Activated naive CD4-positive, alpha-beta T cell treated with anti-CD3 and anti-CD28 coated beads, Interleukin-2, amount 10 ng/mL, durations not matched to agents 7 days and 5 days (primary cell): ENCODE data around the gene SPNS3.
A peak's percentile ranks its signal among the peaks of the same experiment; 100 is the strongest.

Experiments used
- CTCF ChIA-PET: fragments of 350-600 bp; sonication (Branson Sonifier 250); formaldehyde crosslinking; loops from one replicate; lab custom pipeline; 2021; ENCODE audit warnings: antibody characterized with exemption; lab: Charles Lee
- DNase-seq: peaks from one replicate; pipeline ENCODE4 v3.0.0-alpha.2; 2020
- H3K27ac Mint-ChIP-seq: one replicate; pipeline ENCODE4 v1.8.0; 2021; ENCODE audit warnings: mild to moderate bottlenecking, moderate library complexity, mixed read lengths
- H3K27me3 Mint-ChIP-seq: one replicate; pipeline ENCODE4 v1.8.0; 2021; ENCODE audit warnings: mild to moderate bottlenecking, mixed read lengths
- H3K36me3 Mint-ChIP-seq: one replicate; pipeline ENCODE4 v1.8.0; 2021; ENCODE audit warnings: mixed read lengths
- H3K4me1 Mint-ChIP-seq: one replicate; pipeline ENCODE4 v1.8.0; 2021; ENCODE audit warnings: mixed read lengths
- H3K4me3 Mint-ChIP-seq: one replicate; pipeline ENCODE4 v1.8.0; 2021; ENCODE audit warnings: mild to moderate bottlenecking, moderate library complexity, mixed read lengths
- H3K9me3 Mint-ChIP-seq: one replicate; pipeline ENCODE4 v1.8.0; 2021; ENCODE audit warnings: mixed read lengths

The SPNS3 gene

DNA sequence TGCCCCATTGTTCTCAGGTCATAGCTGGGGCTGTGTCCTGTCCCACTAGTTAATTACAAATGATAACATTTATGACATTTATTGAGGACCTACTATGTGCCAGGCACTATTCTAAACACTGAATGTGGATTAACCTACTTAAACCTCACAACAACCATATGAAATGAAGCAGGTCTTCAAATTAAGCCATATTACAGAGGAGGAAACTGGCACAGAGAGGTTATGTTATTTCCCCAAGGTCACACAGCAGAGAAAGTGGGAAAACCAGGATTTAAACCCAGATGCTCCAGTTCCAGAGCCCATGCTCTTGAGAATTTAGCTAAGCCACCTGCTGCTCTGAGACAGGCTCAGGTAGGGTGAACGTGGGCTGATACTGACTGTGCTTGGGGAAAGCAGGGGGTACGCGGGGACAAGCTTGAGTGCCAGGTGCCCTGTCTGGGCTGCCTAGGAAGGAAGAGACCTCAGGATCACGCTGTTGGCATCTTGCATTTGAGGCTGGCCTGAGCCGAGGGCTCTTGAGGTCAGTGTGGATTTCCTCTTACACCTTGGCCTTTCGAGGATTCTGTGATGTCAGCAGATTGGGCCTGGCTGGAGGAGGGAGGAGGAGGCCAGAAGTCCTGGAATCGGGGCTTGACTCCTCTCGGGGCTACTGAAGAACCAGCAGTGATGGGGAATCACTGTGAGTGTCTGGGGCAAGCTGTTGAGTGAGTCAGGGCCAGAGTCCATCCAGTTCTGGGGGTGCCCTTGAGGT, 73.8 kb downstream of the SPNS3 start:
- CTCF ChIA-PET, result no interaction called here
- Mint-ChIP-seq H3K27me3 (peaks cover 72% of the 10 kb centered on the region), H3K27ac (no peak overlapping the region), H3K9me3 (no peaks in the 10 kb centered on the region), H3K4me1 (peaks cover 37% of the 10 kb centered on the region), H3K36me3 (no peaks in the 10 kb centered on the region), H3K4me3 (no peak overlapping the region)
- DNase-seq, result no peak

DNA sequence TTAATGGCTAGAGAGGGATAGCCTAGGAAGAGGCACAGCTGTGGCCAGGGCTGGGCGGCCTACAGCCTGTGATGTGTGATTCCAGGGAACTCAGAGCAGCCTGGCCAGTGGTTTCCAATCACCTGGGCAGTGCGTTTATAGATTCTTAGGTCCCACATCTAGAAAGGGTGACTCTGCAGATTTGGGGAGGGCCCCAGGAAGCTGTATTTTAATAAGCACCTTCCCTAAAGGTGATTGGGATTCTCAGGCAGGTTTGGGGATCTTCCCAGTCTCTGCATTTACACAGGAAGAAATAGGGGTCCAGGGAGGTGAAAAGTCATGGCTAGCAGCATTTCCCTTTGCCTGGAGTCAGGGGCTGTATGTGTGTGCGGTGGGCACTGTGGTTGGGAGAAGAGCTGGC, 74.5 kb downstream of the SPNS3 start:
- Mint-ChIP-seq H3K4me1 (peaks cover 37% of the 10 kb centered on the region), H3K36me3 (no peaks in the 10 kb centered on the region), H3K27ac (no peak overlapping the region), H3K27me3 (peaks cover 65% of the 10 kb centered on the region), H3K9me3 (no peaks in the 10 kb centered on the region), H3K4me3 (no peak overlapping the region)
- DNase-seq, result no peak
- CTCF ChIA-PET, result no interaction called here

DNA sequence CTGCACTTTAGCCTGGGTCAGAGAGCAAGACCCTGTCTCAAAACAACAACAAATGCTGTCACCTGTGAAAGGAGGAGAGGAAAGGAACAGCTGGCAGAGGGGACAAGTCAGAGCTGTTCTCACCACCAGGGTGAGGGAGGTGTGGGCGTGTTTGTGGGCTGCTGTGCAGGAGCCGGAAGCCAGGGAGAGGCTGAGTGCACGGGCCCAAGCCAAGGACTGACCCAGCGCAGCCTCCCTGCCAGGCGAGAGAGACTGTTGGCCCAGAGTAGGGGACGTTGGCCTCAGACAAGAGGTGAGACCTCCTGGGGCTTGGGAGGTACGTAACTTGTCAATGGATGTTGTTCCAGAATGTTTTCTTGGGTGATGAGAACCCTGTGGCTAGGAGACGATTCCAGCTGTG, 75.7 kb downstream of the SPNS3 start:
- Mint-ChIP-seq H3K36me3 (no peaks in the 10 kb centered on the region), H3K4me1 (peaks cover 26% of the 10 kb centered on the region), H3K27me3 (peaks cover 53% of the 10 kb centered on the region), H3K27ac (no peak overlapping the region), H3K4me3 (no peak overlapping the region), H3K9me3 (no peaks in the 10 kb centered on the region)
- peak; percentile 69 for DNase-seq
- CTCF ChIA-PET, result interaction anchor here (1.5 to 2.0 kb wide), 2 partner anchors 9 to 69 kb away, joined by 3 to 4 read pairs; no protein-coding TSS in a partner anchor

DNA sequence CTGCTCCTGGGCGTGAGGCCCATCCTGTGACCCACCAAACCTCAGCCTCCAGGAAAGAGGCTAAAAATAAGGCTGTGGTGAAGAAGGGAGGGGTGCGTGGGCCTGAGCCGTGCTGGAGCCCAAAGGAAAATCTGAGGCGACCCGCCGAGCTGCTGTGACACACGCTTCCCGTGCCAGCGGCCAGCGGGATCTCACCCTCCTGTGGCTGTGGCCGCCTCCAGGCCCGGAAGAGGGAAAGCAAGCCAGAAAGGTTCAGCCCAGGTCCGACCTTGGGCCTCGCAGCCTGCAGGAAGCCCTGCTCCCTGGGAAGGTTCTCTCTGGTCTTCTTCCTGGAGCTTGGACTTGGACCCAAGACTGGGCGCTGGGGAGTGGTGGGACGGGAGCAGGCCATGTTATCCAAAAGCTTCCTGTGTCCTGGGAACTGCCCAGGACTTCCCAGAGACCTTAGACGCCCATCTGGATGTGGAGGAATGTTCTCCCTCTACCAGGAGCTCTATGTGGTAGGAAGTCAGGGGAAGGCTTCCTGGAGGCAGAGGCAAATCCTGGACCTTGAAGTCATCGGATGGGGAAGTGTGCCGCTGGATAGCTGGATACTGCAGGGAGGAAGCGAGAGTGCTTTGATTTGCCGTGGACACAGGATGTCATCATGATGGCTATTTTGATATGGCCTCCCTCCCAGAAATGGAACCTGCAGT, 76.3 kb downstream of the SPNS3 start:
- H3K36me3 Mint-ChIP-seq, result no peaks in the 10 kb centered on the region
- DNase-seq, result no peak
- H3K9me3 Mint-ChIP-seq, result no peaks in the 10 kb centered on the region
- no peak overlapping the region for H3K27ac Mint-ChIP-seq
- peaks cover 20% of the 10 kb centered on the region for H3K4me1 Mint-ChIP-seq
- CTCF ChIA-PET, result interaction anchor here (0.8 to 2.0 kb wide), 3 partner anchors 10 to 89 kb away, joined by 3 to 4 read pairs (median 4); no protein-coding TSS in a partner anchor
- peaks cover 46% of the 10 kb centered on the region for H3K27me3 Mint-ChIP-seq
- H3K4me3 Mint-ChIP-seq, result no peak overlapping the region

DNA sequence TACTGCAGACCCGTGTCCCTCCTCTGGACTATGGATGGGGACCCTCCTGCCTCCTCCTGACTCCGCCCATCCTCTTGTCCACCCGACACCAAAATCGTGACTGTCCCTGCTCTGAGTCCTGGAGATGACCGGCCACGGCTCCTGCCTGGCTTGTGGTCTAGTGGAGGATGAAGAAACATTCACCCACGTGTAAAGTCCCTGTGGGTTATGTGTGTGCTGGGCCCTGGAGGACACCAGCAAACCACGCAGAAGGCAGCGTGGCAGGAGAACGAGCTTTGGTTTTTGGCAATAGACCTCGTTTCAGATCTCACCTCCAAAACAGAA, 76.8 kb downstream of the SPNS3 start:
- Mint-ChIP-seq H3K4me3 (no peak overlapping the region), H3K36me3 (no peaks in the 10 kb centered on the region), H3K27ac (no peak overlapping the region), H3K9me3 (no peaks in the 10 kb centered on the region), H3K27me3 (peaks cover 41% of the 10 kb centered on the region), H3K4me1 (peaks cover 19% of the 10 kb centered on the region)
- DNase-seq, result no peak
- CTCF ChIA-PET, result interaction anchor here (0.8 to 2.0 kb wide), 3 partner anchors 10 to 90 kb away, joined by 3 to 4 read pairs (median 4); no protein-coding TSS in a partner anchor

DNA sequence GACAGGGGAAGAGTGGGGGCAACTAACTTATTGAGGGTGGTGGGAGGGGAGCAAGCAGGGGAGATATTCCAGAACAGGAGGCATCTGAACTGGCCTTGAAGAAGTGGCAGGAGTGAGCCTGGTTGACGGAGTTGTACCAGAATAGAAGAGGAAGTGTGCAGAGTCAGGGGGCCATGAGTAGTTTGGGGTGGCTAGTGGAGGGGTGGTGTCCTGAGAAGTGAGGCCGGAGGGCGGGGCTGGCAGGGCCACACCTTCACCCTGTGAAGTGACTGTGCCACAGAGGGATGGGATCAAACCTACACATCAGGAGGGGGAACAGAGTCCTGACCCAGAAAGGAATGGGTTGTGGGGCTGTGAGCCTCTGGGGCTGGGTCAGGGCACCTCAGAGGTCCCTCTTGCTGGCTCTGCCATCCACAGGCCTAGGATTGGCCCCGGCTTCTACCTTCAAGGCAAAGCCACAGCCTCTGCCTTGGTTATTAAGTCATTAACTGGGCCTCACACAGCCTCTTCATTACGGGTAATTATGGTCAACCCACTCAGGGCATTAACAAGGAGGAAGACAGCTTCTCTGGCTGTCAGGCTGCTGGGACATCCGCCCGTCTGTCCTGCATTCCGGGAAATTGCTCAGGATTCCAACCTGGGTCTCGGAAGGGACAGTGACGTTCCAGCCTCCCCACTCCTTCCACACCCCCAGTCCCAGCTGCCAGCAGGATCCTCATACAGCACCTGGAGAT, 77.6 kb downstream of the SPNS3 start:
- Mint-ChIP-seq H3K36me3 (no peaks in the 10 kb centered on the region), H3K4me1 (peaks cover 19% of the 10 kb centered on the region), H3K9me3 (no peaks in the 10 kb centered on the region), H3K4me3 (no peak overlapping the region), H3K27ac (no peak overlapping the region), H3K27me3 (peaks cover 34% of the 10 kb centered on the region)
- CTCF ChIA-PET, result no interaction called here
- DNase-seq, result no peak

DNA sequence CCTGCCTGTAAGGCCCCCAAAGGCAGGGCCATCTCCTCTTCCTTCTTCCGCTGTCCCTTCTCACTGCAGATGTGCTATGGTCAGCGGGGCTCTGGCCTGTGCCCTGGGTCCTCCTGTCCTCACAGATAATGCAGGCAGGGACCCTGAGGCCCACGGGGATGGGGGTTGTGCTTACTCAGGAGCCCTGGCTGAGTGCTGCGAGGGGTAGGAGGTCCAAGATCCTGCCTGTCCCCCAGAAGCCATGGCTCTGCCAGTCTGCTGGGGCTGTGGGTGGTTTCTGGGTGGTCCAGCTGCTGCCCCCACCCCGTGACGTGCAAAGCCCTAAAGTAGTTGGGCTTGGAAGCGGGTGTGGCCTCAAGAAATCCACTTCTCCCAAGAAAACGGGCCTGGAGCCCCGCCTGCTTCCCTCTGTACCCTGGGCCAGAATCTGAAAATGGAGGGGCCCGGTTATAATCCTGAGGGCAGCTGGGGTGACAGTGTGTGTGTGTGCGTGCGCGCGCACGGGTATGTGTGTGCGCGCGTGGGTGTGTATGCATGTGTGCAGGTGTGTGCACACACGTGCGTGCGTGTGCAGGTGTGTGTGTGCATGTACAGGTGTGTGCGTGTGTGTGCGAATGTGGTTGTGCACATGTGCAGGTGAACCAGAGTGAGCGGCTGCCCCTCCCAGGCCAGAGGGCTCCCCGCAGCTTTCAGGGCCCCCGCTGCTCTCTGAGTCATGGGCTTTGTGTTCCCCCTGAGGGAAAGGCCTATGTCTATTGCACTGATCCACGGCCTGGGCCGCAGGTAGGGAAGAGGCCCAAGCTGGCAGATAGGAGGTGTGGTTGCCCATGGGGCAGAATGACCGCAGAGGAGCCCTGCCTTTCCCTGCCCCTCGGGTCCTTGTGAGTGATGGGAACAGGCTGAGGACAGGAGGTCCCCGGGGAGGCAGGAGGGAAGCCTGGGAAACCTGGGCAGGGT, 78.7 kb downstream of the SPNS3 start:
- H3K27ac Mint-ChIP-seq, result no peak overlapping the region
- CTCF ChIA-PET, result no interaction called here
- DNase-seq, result no peak

DNA sequence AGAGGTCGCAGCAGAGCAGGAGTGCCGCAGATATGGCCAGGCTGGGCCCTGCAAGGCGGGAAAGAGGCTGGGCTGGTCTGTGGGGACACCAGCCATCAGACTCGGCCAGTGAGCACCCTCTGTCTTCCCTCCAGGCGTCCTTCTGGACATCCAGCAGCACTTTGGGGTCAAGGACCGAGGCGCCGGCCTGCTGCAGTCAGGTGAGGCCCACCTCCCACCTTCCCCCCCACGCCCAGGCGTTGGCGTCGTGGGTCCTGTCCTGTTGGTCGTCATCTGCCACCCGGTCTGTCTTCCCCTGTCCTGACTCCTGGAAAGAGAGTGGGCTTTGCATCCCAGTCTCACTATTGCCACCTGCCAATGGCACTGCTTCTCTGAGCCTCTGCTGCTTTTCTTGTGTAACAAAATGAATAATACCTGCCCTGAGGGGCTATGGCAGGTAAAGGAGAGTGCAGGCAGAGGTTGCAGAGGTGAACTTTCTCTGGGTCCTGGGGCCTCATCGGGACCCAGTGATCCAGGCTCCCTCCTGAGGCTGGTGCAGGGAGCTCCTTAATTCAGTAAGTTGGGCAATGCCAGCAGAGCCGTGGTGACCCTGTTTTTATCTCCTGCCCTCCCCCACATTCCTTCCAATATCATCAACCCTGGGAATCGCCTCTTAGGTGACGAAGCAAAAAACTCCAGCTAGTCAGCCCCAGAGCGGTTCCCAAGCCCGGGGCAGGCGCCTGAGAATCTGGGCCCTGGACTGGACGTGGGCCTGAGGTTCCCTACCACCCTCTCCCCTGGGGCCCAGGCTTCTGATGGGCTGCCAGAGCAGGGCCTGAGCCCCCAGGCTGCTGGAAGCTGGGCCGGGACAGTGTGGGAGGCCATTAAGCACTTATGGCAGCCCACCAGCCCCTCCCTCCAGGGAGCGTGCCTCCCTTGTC, 79.6 kb downstream of the SPNS3 start:
- peaks cover 18% of the 10 kb centered on the region for H3K4me1 Mint-ChIP-seq
- DNase-seq, result no peak
- no peaks in the 10 kb centered on the region for H3K9me3 Mint-ChIP-seq
- peaks cover 21% of the 10 kb centered on the region for H3K27me3 Mint-ChIP-seq
- H3K36me3 Mint-ChIP-seq, result no peaks in the 10 kb centered on the region
- CTCF ChIA-PET, result no interaction called here
- H3K27ac Mint-ChIP-seq, result no peak overlapping the region
- no peak overlapping the region for H3K4me3 Mint-ChIP-seq

More for the DNA sequence above, 78.7 kb downstream of the SPNS3 start:
- Mint-ChIP-seq H3K36me3 (no peaks in the 10 kb centered on the region), H3K4me3 (no peak overlapping the region), H3K4me1 (peaks cover 19% of the 10 kb centered on the region), H3K9me3 (no peaks in the 10 kb centered on the region), H3K27me3 (peaks cover 27% of the 10 kb centered on the region)

DNA sequence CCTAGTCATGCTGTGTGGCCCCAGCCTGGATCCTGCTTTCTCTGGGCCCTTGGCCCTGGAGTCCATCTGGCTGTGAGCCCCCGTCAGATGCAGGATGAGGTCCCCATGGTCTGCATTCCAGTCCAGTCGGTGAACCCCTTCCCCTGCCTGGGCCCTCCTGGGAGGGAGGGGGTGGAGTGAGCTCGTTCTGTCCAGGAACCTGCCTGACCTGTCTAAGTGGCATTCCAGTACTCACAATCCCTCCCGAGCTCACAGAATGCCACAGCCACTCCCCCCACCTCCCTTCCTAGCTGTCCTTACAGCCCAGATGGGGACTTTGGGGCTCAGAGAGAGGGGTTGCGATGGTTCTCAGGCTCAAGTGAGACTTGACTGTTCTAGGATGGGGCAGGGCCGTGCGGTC, 80.5 kb downstream of the SPNS3 start:
- Mint-ChIP-seq H3K36me3 (no peaks in the 10 kb centered on the region), H3K27ac (no peak overlapping the region), H3K27me3 (peaks cover 23% of the 10 kb centered on the region), H3K4me1 (peaks cover 9% of the 10 kb centered on the region), H3K9me3 (no peaks in the 10 kb centered on the region), H3K4me3 (no peak overlapping the region)
- CTCF ChIA-PET, result no interaction called here
- DNase-seq, result no peak

DNA sequence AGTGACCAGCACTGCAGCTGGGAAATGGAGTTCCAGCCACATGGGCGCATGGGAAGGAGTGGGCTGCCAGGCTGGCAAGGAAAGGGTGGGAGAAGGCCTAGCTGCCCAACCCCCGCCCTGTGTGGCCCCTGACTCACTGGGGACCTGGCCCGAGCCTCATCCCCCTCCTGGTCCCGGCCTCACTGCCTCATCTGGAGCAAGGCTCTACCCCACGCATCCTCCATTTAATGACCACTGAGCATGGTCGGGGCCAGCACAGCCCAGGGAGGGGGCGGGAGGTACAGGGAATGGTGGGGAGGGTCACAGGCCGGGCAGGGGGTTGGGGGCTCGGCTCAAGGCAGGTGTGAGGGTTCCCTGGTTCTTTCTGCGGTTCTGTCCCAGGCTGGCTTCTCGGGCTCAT, 81.0 kb downstream of the SPNS3 start:
- DNase-seq, result no peak
- Mint-ChIP-seq H3K9me3 (no peaks in the 10 kb centered on the region), H3K4me1 (peaks cover 4% of the 10 kb centered on the region), H3K4me3 (no peak overlapping the region), H3K36me3 (no peaks in the 10 kb centered on the region), H3K27me3 (peaks cover 18% of the 10 kb centered on the region), H3K27ac (no peak overlapping the region)
- CTCF ChIA-PET, result no interaction called here

DNA sequence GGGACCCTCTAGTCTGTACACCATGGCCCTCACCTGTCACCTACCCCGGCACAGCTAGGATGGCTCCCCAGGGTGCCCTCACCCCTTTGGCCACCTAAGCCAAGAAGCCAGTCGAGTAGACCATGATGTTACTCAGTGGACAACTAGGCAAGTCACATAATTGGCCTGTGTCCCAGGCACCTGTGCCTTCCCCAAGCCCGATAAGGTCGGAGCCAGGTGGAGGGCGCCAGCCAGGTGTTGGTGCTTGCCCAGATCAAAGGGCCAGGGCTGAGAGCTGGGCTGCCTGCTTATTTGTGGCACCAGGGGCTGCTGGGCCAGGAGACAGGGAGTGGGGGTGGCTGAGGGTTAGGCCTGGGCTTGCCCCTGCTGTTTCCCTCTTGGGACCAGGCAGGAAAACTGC, 81.8 kb downstream of the SPNS3 start:
- H3K36me3 Mint-ChIP-seq, result no peaks in the 10 kb centered on the region
- no peak for DNase-seq
- CTCF ChIA-PET, result no interaction called here
- peaks cover 2% of the 10 kb centered on the region for H3K4me1 Mint-ChIP-seq
- no peak overlapping the region for H3K4me3 Mint-ChIP-seq
- H3K9me3 Mint-ChIP-seq, result no peaks in the 10 kb centered on the region
- H3K27me3 Mint-ChIP-seq, result peaks cover 21% of the 10 kb centered on the region
- H3K27ac Mint-ChIP-seq, result no peak overlapping the region

DNA sequence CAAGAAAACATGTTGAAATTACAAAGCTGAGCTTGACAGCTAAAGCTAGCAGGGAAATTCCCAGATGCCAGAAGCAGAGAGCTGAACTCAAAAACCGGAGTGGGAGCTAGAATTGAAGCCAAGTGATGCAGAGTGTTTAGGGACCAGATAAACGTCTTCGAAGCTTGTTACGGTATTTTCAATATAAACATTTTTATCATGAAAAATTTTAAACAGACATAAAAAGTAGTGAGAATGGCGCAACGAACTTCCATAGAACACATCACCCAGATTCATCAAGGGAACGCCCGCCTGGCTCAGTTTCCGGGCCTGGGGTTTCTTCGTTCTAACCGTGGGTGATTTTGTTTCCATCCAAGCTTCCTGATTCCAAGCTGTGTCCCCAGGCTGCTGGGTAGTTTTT, 83.0 kb downstream of the SPNS3 start:
- H3K36me3 Mint-ChIP-seq, result no peaks in the 10 kb centered on the region
- H3K27ac Mint-ChIP-seq, result no peak overlapping the region
- no peaks in the 10 kb centered on the region for H3K9me3 Mint-ChIP-seq
- H3K4me1 Mint-ChIP-seq, result no peaks in the 10 kb centered on the region
- CTCF ChIA-PET, result no interaction called here
- no peak overlapping the region for H3K4me3 Mint-ChIP-seq
- peaks cover 18% of the 10 kb centered on the region for H3K27me3 Mint-ChIP-seq
- DNase-seq, result no peak

DNA sequence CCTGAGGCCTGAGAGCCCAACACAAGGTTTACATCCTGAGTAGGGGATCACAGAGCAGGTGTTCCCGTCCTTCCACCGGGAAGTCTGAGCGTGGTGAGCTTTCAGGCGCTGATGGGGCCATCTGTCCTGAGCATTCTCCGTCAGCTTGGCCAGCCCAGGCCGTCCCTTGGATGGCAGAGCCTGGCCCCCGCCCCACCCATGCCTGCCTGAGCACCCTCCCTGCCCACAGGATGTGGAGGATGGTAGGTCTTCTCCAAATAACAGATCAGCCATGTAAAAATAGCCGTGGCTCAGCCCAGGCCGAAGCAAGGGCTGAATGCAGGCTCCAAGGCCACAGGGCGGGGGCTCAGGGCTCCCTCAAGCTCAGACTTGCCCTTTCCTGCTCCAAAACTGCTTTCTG, 85.2 kb downstream of the SPNS3 start:
- H3K36me3 Mint-ChIP-seq, result no peaks in the 10 kb centered on the region
- no peak for DNase-seq
- H3K9me3 Mint-ChIP-seq, result no peaks in the 10 kb centered on the region
- H3K4me1 Mint-ChIP-seq, result no peaks in the 10 kb centered on the region
- CTCF ChIA-PET, result no interaction called here
- peaks cover 22% of the 10 kb centered on the region for H3K27me3 Mint-ChIP-seq
- H3K27ac Mint-ChIP-seq, result no peak overlapping the region
- H3K4me3 Mint-ChIP-seq, result no peak overlapping the region
